ENCODE results near the gene ACAD8.

GRCh38 chr11:134236834-134237556 is 16.4 kb upstream of the ACAD8 start:
- TF ChIP-seq CTCF (IDR thresholded peaks at IDR 0.05; ENCODE audit: low read length) = no peak
- TF ChIP-seq EZH2 (optimal IDR thresholded peaks at IDR 0.05; ENCODE audit: low read depth, low read length) = no peak
- no peak for TF ChIP-seq EZH2phosphoT487 (IDR thresholded peaks at IDR 0.05; ENCODE audit: low read length)

Measured in MM.1S (cell line).